GM12864 (cell line): ENCODE measurements around the gene CAT.
A peak's percentile ranks its signal among the peaks of the same experiment; 100 is the strongest.

Experiments used
- DNase-seq: peaks from one replicate; pipeline ENCODE4 v3.0.0-alpha.2; 2011; ENCODE audit warnings: low read depth
- H3K4me3 ChIP-seq: 2 replicates; pipeline ENCODE4 v1.5.1; 2011; ENCODE audit warnings: mild to moderate bottlenecking, low read depth, low read length, control low read depth
- CTCF ChIP-seq: IDR thresholded peaks from 2 replicates; pipeline ENCODE4 v1.5.1; 2011; ENCODE audit warnings: low read depth, mild to moderate bottlenecking, moderate library complexity, low read length, control low read depth, inconsistent platforms; ENCODE audit errors: missing control alignments

CAT gene

DNA sequence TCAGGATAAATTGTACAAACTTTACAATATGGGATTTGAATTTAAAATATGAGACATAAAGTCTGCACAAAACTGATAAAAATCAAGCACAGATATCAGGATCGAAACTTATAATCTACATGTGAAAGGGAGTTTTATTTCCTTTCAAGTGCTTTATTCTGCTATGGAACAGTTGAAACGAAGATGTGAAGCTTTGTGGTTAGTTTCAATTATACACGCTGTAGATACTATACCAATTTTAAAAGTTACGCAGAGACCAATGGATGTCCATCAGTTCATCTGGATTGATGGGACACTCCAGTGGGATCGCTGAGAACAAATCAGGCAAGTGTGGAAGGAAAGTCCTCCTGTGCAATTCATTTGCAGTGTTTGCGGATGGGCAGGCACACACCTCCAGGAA is 34.5 kb upstream of the CAT start:
- DNase-seq: no peak

DNA sequence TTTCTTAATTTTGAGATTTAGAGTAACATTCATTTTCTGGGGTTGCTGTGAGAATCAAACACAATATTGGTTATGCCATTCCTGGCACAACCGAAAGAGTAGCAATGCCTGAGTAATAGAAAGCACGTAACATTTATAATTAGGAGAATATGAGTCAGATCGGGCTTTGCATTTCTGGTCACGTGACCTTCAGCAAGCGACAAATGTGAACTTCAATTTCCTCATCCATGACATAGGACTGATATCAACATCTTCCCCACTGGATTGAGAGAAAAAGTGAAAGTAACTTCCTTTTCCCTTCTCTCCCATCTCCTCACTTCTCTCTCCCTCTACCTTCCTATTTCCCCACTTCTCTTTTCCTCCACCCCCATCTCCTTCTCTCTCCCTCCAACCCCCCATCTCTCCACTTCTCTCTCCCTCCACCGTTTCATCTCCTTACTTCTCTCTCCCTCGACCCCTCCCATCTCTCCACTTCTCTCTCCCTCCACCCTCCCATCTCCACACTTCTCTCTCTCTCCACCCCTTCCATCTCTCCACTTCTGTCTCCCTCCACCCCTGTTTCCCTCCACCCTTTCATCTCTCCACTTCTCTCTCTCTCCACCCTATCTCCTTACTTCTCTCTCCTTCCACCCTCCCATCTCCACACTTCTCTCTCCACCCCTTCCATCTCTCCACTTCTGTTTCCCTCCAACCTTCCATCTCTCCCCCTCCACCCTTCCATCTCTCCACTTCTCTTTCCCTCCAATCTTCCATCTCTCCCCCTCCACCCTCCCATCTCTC is 33.5 kb upstream of the CAT start:
- H3K4me3 ChIP-seq: peak overlapping the region; percentile 14; the same call in 1 of the 2 replicates
- DNase-seq: peak; percentile 31
- no peak for TF ChIP-seq CTCF

More for the DNA sequence above, 34.5 kb upstream of the CAT start:
- no peak overlapping the region for H3K4me3 ChIP-seq
- no peak for TF ChIP-seq CTCF

DNA sequence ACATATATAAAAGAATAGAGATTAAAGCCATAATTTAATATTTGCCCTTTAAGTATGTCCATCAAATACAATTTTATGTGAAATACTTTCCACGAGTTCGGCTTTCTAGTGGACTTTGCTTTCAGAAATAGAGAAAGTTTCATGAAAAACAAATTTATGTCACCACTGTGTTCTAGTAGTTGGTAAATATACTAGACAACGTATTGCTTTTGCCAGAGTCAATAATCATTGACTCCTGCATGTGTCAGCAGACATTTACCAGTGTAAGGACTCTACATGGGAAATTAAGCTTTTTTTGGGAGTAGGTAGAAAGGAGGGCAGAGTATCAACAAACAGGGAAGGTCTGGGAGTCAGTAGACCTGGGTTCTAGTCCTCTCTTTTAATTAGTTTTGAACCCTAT is 32.3 kb upstream of the CAT start:
- no peak for TF ChIP-seq CTCF
- no peak for DNase-seq
- no peak overlapping the region for H3K4me3 ChIP-seq

GRCh38 chr11:34407121-34407813 is 31.5 kb upstream of the CAT start:
- no peak for DNase-seq
- TF ChIP-seq CTCF: no peak
- H3K4me3 ChIP-seq: no peak overlapping the region

GRCh38 chr11:34408580-34409172 is 30.1 kb upstream of the CAT start:
- no peak overlapping the region for H3K4me3 ChIP-seq
- DNase-seq: no peak
- no peak for TF ChIP-seq CTCF

GRCh38 chr11:34411111-34411510 is 27.6 kb upstream of the CAT start:
- TF ChIP-seq CTCF: no peak
- no peak for DNase-seq
- no peak overlapping the region for H3K4me3 ChIP-seq
